ENCODE measurements around the gene AFAP1L1. TPM values are rescaled to one million over a fixed set of nuclear protein-coding genes. Genes with fewer than 3 reads are reported as not detected.

AFAP1L1 gene
- total RNA-seq, 2 donors from 2014 or later = 17.9 to 30.3 TPM

DNA sequence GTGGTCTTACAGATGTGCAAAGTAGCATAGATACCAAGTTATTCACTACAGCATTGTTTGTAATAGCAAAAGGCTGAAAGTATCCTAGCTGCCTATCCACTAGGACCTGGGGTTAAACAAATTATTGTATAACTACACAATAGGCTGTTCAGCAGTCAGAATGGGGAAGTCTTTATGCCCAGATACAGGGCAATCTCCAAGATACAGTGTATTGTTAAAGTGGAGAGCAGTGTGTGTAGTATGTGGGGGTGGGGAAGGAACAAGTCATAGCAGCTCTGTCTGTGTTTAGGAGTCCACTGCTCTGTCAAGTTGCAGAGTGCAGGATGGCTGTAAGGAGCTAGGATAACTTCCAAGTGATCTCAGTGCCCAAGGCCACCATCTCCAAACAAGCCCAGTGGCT is 91.7 kb downstream of the AFAP1L1 start:
- no peak for DNase-seq (ENCODE audit: low spot score)
- intact Hi-C loops (cut with DNase I) = no loop called here

DNA sequence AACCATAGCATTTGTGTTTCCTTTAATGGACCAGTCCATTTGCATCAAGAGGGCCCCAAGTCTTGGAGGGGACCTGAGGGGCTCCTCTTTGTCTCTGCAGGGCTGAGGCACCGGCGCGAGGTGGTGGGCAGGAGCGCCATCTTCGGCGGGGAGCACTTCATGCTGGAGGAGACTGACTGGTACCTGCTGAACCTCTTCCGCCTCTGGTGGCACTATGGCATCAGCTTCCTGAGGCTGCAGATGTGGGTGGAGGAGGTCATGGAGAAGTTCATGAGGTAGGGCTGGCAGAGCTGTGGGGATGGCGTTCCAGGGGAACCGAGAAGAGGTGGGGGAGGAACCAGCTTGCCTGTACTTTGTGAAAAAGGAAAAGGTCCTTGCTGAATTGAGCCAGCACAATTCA is 92.3 kb downstream of the AFAP1L1 start:
- intact Hi-C loops (cut with DNase I) = no loop called here
- DNase-seq (ENCODE audit: low spot score) = no peak

DNA sequence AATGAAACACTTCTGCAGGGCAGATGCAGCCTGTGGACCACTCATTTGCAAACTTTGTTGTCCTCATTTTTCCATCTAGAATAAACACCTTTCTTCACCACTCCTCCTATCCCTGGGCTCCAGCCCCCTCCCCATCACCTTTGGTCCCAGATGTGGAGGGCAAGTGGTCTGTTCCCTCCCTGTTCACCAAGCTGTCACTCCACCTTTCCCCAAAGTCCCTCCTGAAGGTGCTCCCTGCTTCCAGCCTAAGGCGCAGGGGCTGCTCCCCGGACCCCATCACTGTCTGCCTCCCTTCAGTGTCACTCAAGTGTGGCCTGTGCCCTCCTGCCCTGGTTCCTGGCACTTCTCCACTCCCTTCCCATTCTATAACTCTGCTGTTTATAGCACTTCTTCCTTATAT is 93.1 kb downstream of the AFAP1L1 start:
- intact Hi-C loops (cut with DNase I) = loop anchor here in 1 of 2 donors (5.0 kb wide), 2 partner anchors 68 to 203 kb away; no protein-coding TSS in a partner anchor
- no peak for DNase-seq (ENCODE audit: low spot score)

DNA sequence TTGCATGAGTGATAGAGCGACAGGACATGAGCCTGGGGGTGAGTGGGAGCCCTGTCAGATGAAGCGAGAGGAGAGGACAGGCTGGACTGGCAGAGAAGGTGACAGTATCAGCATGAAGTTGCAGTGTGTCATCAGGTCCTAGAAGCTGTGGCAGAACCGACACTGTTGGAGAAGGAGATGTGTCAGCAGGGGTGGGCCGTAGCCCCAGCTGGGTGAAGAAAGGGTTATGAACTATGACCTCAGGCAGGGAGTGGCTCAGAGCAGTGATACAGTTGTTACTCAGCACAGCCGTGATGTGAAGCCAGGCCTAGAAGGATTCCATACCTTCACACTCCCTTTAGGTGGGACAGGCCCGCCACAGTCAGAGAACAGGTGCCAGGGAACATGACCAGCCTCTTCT is 93.8 kb downstream of the AFAP1L1 start:
- intact Hi-C loops (cut with DNase I) = loop anchor here in 1 of 2 donors (5.0 kb wide), 2 partner anchors 67 to 202 kb away; no protein-coding TSS in a partner anchor
- DNase-seq (ENCODE audit: low spot score) = no peak

DNA sequence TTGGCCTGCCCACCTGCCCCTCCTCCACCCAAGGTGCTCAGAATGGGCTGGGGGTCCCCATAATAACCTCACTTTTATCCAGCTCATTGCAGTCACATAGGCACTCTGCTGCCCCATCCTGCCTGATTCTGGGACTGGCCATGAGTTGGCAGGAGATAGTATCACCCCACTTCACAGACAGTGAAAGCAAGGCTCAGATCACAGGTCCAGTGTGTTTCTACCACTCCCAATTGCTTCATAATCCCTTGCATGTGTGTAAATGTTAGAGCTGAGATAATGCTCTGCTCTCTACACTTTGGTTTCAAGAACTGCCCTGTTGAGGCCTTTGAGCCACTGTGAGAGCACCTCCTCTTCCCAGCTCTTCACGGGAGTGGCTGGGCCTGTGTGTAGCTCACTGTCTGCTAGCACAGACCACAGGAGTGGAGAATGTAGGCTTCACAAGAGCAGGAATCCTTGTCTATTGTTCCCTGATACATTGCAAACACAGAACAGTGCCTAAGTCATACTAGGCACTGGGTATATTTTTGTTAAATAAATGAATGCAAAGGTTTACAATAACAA is 94.6 kb downstream of the AFAP1L1 start:
- intact Hi-C loops (cut with DNase I) = loop anchor here in 1 of 2 donors (5.0 kb wide), 2 partner anchors 66 to 201 kb away; no protein-coding TSS in a partner anchor
- DNase-seq (ENCODE audit: low spot score) = no peak

DNA sequence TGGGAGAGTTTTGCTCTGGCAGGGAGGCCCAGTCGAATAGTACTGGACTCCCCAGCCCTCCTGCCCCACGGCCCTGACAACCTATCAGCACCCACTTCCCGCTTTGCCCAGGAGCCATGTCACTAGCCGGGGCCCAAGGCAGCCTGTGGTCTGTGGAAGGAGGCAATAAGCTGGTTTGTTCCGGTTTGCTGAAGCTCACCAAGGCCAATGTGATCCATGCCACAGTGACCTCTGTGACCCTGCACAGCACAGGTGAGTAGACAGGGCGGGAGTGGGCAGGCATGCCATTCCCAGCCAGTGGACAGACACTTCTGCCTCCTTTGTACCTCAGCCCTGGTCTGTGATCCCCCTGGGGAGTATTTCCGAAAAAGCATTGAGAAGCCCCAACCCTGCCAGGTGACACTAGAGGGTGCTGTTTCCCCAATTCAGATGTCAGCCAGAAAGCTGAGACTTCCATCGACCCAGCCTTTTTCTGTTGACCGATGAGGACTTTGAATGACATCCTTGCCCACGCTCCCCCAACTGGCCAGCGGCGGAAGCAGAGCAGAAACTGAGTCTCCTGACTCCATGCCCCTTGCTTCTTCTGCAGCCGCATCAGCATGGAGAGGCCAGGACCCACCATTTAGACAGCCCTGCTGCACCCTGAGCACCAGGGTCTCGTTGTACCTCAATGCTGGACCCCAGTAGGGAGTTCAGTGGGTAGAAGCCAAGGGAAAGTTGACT is 95.8 kb downstream of the AFAP1L1 start:
- no peak for DNase-seq (ENCODE audit: low spot score)
- intact Hi-C loops (cut with DNase I) = loop anchor here in 1 of 2 donors (5.0 kb wide), 2 partner anchors 65 to 200 kb away; no protein-coding TSS in a partner anchor

DNA sequence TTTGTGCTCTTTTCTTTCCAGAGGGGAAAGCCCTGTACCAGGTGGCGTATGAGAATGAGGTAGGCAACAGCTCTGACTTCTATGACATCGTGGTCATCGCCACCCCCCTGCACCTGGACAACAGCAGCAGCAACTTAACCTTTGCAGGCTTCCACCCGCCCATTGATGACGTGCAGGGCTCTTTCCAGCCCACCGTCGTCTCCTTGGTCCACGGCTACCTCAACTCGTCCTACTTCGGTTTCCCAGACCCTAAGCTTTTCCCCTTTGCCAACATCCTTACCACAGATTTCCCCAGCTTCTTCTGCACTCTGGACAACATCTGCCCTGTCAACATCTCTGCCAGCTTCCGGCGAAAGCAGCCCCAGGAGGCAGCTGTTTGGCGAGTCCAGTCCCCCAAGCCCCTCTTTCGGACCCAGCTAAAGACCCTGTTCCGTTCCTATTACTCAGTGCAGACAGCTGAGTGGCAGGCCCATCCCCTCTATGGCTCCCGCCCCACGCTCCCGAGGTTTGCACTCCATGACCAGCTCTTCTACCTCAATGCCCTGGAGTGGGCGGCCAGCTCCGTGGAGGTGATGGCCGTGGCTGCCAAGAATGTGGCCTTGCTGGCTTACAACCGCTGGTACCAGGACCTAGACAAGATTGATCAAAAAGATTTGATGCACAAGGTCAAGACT is 96.5 kb downstream of the AFAP1L1 start:
- intact Hi-C loops (cut with DNase I) = loop anchor here in 1 of 2 donors (5.0 kb wide), 2 partner anchors 64 to 199 kb away; no protein-coding TSS in a partner anchor
- DNase-seq (ENCODE audit: low spot score) = peak; percentile 70

DNA sequence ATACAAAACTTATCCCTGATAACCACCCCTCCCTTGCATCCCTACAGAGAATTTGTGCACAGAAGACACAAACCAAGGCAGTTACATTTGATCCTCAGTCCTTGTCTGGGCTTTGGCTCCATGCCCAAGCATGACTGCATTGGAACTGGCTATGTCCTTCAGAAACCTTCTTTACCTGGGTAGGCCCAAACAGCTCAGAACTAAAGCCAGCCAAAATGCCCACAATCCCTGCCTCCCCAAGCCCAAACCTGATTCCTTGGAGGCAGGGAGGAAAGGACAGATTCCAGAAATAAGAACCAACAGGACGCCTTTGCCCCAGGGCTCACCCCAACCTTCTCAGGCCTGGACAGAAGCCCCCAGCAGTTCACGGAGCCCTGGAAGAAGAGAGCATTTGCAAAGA is 99.2 kb downstream of the AFAP1L1 start:
- DNase-seq (ENCODE audit: low spot score) = no peak
- intact Hi-C loops (cut with DNase I) = loop anchor here (5.0 kb wide), 2 partner anchors 36 to 71 kb away; no protein-coding TSS in a partner anchor

DNA sequence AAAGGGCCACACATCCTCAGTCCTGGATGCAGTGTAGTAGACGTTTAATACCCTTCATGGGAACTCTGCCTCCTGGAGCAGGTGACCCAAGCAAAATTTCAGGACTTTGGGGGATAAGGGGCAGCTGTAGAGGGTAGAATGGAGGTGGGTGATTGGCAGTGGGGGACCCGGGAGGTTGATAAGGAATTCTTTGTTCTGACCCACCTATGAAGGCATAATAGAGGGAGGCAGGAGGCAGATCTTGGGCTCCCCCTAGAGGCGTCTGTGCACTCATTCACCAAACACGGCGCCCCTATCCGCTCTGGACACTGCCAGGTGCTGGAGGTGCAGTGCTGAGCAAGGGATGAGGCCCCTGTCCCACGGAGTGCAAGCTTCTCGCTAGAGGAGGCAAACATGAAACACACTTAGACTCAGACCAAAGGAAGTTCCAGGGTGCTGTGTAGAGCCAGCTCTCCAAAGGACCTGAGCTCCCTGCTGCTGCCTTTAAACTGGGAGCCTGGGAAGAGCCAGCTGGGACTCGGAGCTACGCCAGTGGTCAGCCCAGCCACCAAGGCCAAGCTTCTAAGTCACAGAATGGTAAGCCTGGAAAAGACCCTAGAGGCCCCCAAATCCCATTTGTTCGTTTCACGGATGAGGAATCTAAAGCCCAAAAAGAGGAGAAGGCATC is 99.8 kb downstream of the AFAP1L1 start:
- DNase-seq (ENCODE audit: low spot score) = no peak
- intact Hi-C loops (cut with DNase I) = loop anchor here (5.0 kb wide), 2 partner anchors 36 to 71 kb away; no protein-coding TSS in a partner anchor

DNA sequence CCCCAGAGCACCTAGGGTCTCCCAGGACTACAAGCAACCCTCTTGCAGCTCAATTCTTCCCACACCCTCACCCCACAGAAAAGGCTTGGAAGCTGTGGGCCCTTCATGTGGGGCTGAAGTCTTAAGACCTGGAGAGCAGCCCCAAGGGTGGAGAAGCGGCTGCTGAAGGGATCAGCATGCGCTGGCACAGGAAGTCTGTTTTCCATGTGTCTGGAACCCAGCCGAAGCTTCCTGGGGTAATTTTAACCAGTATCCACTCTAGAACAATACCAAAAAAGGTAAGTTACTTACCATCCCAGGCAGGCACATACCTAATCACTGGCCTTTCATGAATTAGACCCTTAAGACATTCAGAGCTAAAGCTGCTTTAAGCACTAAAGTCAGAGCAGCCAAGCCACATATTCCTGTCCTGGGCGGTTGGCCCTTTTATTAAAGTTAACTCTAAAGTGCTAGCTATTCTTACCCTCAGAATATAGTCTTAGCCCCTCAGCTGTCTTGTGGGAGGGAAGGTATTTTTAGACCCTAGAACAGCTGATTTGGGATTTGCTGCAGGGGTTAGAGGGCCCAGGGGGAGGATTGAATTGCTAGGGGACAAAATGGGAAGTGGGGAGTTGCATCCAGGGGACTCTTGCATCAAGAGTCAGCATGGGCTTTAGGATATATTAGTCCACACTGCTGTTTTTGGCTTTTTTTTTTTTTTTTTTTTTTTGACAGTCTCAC is 100.6 kb downstream of the AFAP1L1 start:
- intact Hi-C loops (cut with DNase I) = loop anchor here (5.0 kb wide), 2 partner anchors 35 to 70 kb away; no protein-coding TSS in a partner anchor
- no peak for DNase-seq (ENCODE audit: low spot score)

DNA sequence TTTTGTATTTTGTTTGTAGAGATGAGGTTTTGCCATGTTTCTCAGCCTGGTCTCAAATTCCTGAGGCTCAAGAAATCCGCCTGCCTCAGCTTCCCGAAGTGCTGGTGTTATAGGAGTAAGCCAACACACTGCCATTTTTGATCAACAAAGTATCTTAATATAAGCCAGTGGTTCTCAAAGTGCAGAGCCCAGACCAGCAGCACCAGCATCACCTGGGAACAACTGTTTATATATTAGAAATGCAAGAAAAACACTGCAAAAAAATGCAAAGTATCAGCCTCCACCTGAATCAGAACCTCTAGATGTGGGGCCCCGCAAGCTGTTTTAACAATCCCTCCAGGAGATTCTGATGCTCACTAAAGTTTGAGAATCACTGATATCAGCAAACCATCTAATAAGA is 101.3 kb downstream of the AFAP1L1 start:
- intact Hi-C loops (cut with DNase I) = loop anchor here (5.0 kb wide), 2 partner anchors 34 to 69 kb away; no protein-coding TSS in a partner anchor
- no peak for DNase-seq (ENCODE audit: low spot score)

DNA sequence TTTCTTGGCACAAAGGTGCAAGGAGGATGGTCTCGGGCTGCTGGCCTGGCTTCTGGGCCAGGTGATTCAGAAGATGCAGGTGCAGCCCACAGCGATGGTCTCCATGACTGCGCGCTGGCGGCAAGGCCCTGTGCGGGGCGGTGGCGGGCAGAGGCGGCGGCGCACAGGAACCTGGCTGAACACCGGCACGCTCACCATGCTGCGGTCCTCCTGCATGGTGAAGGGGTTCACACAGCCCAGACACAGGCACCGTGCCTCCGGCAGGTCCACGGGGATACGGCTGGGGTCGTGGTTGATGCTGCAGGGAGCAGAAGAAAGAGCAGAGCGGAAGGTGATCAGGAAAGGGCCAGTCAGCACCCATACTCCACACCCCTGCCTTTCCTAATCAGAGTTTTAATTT is 102.6 kb downstream of the AFAP1L1 start:
- DNase-seq (ENCODE audit: low spot score) = peak; percentile 79
- intact Hi-C loops (cut with DNase I) = loop anchor here (5.0 kb wide), 2 partner anchors 33 to 68 kb away; no protein-coding TSS in a partner anchor

DNA sequence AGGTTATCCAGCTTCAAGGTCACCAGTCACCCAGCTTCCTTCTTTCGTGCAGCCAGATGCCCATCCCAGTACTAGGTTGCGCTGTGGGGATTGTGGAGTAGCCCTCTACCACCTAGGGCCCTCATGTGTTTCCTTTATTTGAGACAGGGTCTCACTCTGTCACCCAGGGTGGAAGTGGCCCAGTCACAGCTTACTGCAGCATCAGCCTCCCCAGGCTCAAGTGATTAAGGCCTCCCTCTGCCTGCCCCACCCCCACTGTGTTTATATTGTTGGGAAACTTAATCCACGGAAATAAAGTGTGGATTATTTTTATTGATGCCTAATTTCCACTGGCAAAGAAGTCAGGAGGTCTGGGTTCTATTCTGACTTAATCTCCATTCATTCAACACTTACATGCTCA is 103.1 kb downstream of the AFAP1L1 start:
- intact Hi-C loops (cut with DNase I) = loop anchor here (5.0 kb wide), 2 partner anchors 32 to 68 kb away; no protein-coding TSS in a partner anchor
- peak; percentile 24 for DNase-seq (ENCODE audit: low spot score)

DNA sequence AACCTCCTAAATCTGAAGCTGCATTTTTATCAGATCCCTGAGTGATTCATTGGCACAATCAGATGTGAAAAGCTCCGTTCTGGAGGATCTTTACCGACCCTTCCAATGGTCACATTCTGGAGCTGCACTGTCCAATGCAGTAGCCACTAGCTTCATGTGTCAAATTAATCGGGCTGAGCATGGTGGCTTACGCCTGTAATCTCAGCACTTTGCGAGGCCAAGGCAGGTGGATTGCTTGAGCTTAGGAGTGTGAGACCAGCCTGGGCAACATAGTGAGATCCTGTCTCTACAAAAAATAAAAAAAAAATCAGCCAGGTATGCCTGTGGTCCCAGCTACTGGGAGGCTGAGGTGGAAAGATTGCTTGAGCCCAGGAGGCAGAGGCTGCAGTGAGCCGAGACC is 103.8 kb downstream of the AFAP1L1 start:
- intact Hi-C loops (cut with DNase I) = no loop called here
- no peak for DNase-seq (ENCODE audit: low spot score)

DNA sequence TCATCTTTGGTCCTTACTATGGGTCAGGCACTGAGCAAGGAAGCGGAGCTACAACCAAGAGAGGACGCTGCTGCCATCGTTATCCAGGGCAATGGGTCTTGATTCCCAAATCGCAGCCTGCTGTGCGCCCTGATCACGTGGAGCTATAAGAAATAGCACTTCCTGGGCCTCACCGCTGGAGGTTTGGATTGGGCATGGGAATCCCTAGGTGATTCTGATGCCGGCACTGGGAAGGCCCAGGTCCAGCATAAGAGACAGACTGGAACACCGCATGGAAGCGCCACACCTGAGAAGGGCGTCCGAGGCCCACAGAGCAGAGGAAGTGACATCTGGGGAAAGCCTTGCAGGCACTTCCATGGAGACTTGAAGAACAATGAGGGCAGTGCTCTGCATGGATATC is 104.4 kb downstream of the AFAP1L1 start:
- intact Hi-C loops (cut with DNase I) = no loop called here
- DNase-seq (ENCODE audit: low spot score) = peak; percentile 56

DNA sequence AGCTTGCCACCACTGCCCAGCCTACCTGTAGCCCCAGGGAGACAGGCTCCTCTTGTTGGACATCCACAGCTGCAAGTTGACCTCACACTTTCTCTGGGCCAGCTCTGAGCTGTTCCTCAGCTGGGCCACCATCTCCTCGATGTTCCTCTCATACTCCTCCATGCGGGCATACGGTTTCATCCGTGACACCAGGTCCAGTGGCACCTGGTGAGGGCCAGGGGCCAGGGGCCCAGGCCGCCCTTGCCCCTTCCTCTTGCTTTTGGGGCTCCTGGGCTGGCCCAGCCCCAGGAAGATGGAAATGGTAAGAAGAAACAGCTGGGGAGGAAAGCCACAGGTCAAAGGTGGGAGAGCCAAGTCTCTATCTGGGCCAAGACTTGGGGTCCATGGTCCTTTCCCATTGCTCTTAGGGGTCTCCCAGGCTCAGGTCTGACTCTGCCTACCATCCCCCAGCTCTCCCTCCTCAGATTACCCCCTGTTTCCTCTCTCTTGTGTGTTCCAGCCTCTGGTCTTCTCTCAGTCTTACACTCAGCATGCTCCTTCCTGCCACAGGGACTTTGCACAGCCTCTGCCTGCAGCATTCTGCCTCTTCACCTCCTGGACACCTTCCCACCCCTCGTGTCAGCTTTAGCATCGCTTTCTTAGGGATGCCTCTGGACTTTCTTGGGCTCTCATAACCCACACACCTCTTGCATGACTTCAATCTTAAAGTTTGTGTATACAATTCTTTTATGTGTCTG is 105.2 kb downstream of the AFAP1L1 start:
- peak; percentile 67 for DNase-seq (ENCODE audit: low spot score)
- intact Hi-C loops (cut with DNase I) = no loop called here

DNA sequence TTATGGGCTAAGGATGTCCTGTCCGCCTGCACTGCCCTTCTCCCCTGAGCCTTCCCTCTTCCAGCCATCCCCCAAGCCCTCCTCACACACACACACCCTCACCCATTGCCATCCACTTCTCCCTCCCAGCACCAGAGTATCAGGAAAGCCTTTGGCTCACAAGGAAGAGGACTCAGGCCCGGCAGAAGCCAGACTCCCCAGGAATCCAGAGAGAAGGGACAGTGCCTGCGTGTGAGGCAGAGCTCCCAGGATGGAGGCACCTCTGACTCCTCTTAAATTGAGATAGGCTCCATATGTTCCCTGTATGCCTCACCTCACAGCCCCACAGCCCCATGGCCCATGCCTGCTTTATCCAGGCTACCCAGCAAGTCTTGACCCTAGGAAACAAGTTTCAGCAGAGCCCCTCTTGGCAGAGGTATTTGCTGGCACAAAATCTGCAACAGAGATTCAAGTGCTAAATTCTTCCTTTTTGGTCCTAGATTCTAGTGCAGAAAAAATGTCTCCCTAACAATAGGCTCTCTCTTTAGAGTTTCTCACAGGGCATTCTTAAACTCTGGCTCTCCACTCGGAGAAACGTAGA is 106.7 kb downstream of the AFAP1L1 start:
- intact Hi-C loops (cut with DNase I) = no loop called here
- DNase-seq (ENCODE audit: low spot score) = peak; percentile 49
